ENCODE measurements around the gene CPN1.

- no peak for TF ChIP-seq POLR2A (IDR thresholded peaks at IDR 0.05; ENCODE audit: low read depth, low read length)
- TF ChIP-seq POLR2AphosphoS5 (IDR thresholded peaks at IDR 0.05; ENCODE audit: insufficient read depth, low read depth, low read length): no peak
- no peak for TF ChIP-seq CTCF (IDR thresholded peaks at IDR 0.05; ENCODE audit: extremely low read depth in 1 of 2, insufficient read depth in 1 of 2, low read depth in 1 of 2, low read length in 2 of 2)
- no peak for TF ChIP-seq MAX (IDR thresholded peaks at IDR 0.05; ENCODE audit: insufficient read depth, insufficient read length)
- no peak for TF ChIP-seq GATA2 (IDR thresholded peaks at IDR 0.05; ENCODE audit: insufficient read depth, insufficient read length, low read depth, low read length)
- no peak for TF ChIP-seq JUN (IDR thresholded peaks at IDR 0.05; ENCODE audit: borderline replicate concordance, insufficient read depth, insufficient read length, low read depth)
- TF ChIP-seq EZH2 (IDR thresholded peaks at IDR 0.05; ENCODE audit: borderline replicate concordance, low read depth, low read length, severe bottlenecking): no peak
- TF ChIP-seq MYC (IDR thresholded peaks at IDR 0.05; ENCODE audit: low read depth, low read length): no peak
- TF ChIP-seq FOS (IDR thresholded peaks at IDR 0.05; ENCODE audit: borderline replicate concordance, insufficient read depth, low read length): no peak
Measured at GRCh38 chr10:100053686-100054460, 27.8 kb downstream of the CPN1 start.
